Hematopoietic multipotent progenitor cell treated with erythropoietin and hydrocortisone succinate and interleukin-3 and kit ligand, for 17 days (in vitro differentiated cells): ENCODE data around the gene NOC2L.

ENCODE experiments used
- DNase-seq: peaks from one replicate; pipeline ENCODE4 v3.0.0-alpha.2; 2015; ENCODE audit warnings: low spot score

Gene NOC2L

DNA sequence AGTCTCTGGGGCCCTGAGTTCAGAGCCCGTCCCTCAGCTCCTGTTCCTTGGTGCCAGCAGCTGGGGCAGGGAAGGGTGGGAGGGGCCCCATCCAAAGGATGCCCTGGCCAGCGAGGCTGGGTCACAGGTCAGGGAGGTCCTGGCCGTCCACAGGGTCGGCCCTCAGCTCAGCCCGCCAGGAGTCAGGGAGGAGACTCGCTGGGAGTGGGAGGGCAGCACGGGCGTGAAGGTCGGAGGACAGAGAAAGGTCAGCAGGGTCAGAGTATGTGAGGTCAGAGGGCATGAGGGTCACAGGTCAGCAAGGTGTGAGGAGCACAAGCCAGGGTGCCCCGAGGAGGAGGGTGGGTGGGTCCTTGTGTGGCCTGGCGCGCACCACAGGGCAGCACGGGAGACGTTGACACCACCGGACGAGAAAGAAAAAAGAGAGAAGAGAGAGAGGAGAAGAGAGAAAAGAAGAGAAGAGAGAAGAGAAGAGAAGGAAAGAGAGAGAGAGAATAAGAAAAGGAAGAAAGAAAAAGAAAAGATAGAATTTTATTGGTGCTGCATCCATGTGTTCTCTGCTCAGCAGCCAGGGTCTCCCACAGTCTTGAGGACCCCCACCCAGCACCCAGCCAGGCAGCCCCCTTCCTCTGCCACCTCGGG lies 15.8 kb upstream of the NOC2L start:
- no peak for DNase-seq

DNA sequence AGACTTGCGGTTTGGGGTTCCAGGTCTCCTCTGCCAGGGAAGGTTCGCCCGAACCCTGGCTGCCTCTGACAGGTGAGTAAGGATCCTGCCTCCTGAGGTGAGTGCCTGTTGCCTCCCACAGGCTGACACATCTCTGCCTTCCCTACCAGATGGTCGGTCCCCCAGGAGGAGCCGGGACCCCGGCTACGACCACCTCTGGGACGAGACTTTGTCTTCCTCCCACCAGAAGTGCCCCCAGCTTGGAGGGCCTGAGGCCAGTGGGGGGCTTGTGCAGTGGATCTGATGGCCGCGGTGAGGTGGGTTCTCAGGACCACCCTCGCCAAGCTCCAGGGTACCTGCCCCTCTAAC lies 15.2 kb upstream of the NOC2L start:
- no peak for DNase-seq

DNA sequence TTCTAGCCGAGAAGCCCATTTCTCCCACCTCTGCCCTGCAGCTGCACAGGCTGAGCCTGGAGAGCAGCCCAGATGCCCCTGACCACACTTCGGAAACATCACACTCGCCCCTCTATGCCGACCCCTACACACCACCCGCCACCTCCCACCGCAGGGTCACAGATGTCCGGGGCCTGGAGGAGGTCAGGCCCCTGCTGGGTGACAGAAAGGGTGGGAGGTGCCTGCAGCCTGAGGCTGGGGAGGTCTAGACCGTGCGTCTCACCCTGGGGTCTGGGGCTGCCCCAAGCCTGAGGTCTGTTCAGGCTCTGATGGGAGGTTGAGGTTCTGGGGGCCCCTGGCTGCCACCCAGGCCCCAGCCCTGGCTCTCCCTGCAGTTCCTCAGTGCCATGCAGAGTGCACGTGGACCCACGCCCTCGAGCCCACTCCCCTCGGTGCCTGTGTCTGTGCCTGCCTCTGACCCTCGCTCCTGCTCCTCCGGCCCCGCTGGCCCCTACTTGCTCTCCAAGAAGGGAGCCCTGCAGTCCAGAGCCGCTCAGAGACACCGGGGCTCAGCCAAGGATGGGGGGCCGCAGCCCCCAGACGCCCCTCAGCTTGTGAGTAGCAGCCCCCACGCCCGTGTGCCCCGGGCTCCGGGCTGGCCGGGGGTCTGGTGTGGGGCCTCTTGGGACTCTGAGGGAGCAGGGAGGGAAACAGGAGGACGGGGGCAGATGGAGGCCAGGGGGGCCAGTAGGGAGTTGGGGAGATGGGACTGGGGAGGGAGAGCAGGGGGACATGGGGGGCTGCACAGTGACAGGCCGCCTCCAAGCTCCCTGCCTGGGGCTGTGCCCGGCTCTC lies 14.6 kb upstream of the NOC2L start:
- DNase-seq, result no peak

DNA sequence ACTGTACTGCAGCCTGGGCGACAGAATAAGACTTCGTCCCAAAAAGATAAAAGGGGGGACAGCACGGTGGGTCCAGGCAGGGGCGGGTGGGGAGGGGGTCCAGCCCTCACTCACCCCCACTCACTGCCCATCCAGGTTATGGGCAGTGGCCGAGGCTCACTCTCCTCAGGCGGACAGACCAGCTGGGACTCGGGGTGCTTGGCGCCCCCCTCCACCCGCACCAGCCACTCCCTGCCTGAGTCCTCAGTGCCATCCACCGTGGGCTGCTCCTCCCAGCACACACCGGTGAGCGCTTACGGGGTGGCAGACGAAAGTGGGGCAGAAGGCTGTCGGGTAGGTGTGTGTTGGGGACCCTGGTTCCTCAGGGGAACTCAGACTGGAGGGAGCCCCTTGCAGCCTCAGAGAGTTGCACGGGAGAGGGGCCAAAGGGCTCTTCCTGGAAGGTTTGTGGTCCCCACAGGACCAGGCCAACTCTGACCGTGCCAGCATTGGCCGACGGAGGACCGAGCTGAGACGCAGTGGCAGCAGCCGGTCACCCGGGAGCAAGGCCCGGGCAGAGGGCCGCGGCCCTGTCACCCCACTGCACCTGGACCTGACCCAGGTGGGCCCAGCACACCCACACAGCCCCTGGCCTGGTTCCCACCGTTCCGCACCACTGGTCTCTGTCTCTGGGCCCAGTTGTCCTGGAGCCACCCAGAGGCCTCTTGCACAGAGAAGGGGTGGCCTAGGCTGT lies 13.8 kb upstream of the NOC2L start:
- no peak for DNase-seq

DNA sequence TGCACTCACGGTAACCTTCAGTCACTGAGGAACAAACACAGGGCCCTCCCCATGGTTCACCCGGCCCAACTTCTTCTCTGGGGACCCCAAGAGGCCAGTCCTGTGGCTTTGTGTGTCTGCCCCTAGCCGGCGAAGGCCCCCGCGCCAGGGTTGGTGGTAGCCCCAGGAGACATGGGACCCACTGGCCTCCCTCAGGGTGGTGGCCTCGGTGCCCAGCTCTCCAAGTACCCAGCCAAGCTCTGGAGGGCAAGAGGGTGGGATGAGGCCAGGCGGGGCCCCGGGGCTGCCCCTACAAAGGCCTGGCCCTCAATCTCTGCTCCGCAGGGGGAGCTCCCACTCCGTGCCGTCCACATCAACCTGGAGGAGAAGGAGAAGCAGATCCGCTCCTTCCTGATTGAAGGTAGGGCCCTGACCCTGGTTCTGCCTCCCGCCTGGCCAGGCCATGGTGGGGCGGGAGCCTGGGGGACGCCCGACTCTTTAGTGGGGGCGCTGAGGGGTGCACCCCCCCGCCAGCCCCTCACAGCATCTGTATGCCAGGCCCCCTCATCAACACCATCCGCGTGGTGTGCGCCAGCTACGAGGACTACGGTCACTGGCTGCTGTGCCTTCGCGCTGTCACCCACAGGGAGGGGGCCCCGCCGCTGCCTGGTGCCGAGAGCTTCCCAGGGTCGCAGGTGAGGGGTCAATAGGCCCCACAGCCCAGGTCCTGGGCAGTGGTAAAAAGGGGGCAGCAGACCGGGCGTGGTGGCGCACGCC lies 12.9 kb upstream of the NOC2L start:
- DNase-seq, result no peak

DNA sequence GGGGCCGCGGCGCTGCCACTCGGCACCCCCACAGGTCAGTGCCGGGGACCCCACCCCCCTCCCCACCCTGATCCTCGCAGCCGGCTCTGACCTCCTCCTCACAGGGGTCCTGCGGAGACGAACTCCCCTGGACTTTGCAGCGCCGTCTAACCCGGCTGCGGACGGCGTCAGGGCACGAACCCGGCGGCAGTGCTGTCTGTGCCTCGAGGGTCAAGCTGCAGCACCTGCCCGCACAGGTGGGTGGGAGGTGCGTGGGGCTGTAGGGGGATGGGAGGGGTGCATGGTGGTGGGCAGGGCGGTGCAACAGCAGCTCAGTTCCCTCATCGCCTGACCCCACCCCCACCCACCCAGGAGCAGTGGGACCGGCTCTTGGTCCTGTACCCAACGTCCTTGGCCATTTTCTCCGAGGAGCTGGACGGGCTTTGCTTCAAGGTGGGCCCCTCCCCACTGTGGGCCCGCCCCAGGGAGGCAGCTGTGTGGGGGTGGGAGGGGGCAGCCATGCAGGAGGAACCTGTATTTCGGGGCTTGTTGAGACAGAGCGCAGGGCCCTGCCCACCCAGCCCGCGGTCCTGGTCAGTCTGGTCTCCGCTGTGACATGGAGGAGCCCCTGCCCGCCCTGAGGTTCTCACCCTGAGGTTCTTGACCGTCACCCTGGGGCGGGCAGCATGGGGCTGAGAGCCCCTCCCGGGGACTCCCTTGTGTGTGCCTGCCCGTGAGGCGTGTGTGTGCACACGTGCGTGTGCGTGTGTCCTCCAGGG lies 12.1 kb upstream of the NOC2L start:
- no peak for DNase-seq

DNA sequence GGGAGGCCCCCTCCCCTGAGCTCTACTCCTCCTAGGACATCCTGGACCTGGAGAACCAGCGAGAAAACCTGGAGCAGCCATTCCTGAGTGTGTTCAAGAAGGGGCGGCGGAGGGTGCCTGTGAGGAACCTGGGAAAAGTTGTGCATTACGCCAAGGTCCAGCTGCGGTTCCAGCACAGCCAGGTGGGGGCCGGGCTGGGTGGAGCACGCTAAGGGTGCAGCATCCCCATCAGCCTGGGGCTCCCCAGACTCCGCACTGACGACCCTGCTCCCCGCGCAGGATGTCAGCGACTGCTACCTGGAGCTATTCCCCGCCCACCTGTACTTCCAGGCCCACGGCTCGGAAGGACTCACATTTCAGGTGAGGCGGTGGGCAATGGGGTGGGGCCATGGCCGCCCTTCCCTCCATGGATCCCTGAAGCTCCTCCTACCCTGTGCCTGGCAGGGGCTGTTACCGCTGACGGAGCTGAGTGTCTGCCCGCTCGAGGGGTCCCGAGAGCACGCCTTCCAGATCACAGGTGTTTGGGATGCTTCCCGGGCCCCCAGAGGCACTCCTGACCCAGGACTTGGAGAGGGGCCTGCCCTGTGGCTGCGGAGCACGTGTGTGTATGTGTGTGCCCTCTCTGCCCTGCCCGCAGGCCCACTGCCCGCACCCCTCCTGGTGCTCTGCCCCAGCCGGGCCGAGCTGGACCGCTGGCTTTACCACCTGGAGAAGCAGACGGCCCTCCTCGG lies 11.4 kb upstream of the NOC2L start:
- no peak for DNase-seq

DNA sequence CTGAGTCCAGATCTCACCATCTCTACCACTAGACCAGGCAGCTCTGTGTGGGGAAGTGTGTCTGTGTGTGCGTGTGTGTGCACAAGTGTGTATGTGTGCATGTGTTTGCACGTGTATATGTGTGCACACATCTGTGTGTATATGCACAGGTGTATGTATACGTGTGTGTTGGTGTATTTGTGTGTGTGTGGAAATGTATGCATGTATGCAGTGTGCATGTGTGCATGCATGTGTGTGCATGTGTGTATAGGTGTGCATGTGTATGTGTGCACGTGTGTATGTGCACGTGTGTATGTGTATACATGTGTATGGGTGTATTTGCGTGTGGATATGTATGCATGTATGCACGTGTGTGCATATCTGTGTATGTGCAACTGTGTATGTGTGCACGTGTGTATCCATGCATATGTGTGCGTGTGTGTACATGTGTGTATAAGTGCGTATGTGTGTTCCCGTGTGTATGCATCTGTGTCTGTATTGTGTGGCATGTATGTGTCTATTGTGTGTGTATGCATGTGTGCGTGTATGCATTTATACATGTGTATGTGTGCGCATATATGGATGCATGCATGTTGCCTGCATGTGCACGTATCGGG lies 10.3 kb upstream of the NOC2L start:
- no peak for DNase-seq

DNA sequence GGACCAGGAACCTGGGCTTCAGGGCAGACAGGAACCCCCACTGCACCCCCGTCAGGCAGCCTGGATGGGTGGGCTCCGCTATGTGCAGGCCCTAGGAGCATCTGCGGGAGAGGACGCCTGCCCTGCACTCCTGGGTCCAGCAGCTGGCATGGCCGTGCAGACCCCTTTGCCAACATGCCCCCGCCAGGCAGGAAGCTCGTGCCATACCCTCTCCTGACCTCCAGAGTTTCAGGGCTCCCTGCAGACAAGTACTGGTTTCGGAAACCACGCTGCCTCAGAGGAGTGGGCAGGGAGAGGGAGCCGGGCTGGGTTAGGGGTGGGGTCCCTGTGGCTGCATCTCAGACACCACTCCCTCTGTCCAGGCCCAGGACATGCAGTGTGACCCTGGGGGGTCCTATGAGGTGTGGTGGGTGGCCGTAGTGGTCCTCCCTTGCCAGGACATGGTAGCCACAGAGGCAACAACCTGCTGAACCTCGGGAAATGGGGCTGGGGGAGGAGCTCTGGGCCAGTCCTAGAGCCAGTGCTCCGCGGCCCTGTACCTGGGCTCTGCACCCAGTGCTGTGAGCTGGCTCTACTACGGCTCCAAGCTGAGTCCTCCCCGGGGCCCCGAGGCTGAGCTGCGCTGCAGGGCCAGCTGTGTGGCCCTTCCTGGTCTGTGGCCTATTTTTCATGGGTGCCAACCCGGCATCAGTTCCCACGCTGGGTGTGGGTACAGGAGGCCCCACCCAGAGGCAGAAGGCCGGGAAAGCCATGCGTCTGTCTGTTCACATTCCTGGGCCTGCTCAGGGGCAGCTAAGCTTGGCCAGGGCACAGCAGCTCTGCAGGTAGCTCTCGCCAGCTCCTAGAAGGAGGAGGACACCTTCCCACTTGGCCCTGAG lies 8.6 kb upstream of the NOC2L start:
- DNase-seq, result no peak

DNA sequence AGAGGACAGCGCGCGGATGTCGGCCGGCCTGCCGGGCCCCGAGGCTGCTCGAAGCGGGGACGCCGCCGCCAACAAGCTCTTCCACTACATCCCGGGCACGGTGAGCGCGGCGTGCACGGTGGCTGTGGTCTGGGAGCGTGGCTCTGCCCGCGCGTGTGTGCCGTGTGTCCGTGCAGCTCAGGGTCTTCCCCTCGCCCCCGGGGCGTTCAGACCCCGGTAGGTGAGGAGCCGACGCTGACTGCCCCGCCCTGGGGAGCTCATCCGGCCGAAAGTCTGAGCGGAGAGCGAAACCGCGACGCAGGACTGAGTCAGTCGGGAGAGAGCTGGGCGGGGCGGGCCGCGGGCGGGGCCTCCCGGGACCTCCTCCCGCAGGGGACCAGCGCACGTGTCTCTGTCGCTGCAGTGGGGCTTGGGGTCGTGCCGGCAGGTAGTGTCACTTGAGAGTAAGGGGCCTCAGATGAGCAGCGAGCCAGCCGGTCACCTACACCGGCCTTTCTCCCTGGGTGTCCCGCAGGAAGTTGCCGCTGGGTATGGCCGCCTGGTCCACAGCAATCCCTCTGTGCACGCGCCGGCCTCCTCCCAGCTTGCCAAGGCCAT lies 7.7 kb upstream of the NOC2L start:
- DNase-seq, result no peak

DNA sequence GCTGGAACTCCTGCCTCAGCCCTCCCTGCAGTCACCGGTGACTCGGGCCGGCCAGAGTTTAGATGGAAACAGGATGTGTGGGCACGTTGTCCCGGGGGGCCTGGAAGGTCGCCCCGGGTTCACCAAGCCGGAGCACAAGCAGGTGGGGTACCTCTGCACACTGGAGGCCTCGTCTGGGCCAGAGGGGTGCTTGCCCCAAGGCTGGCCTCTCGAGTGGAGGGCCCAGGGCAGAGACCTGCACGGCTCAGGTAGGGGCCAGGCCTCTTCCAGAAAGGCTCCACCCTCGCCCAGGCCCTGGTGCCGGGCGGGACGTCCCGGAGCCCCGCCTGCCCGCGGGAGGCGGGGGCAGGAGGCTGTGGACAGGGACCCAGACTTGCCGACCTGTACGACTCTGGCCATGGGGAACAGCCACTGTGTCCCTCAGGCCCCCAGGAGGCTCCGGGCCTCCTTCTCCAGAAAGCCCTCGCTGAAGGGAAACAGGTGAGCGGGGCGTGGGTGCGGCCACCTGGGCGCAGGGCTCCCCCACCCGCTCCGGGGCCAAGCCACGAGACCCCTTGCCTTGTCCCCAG lies 7.2 kb upstream of the NOC2L start, which contains the start of gene PLEKHN1:
TSS of gene PLEKHN1 (plus strand) at position 348 of the 569 bp plus-strand sequence. CDS start at position 398, 50 bp downstream.
- no peak for DNase-seq

DNA sequence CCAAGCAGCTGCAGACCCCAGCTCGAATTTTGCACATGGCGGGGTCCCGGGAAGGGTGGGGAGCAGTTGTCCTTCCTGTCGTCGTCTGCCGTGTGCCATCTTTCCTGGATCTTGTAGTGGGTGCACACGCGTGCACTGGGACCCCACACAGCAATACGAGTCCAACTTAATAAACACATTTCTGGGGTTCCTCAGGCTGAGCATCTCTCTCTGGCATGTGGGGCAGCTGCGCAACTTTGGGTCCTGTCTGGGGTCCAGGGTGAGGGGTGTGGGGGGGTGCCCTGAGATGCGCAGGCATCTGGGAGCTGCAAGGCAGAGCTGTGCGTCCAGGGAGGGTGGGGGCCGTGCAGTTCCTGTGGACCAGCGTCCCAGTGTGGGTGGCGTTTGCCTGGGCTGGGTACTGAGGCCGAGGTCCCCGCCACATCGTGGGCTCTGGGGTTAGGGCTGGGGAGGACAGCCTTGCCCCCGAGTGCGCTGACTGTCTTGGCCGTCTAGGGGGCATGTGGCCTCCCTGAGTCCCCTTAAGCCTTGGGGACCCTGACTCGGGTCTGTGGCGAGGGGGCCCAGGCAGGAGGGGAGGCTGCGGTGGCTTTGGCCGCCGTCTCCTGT lies 6.6 kb upstream of the NOC2L start:
- DNase-seq, result no peak

DNA sequence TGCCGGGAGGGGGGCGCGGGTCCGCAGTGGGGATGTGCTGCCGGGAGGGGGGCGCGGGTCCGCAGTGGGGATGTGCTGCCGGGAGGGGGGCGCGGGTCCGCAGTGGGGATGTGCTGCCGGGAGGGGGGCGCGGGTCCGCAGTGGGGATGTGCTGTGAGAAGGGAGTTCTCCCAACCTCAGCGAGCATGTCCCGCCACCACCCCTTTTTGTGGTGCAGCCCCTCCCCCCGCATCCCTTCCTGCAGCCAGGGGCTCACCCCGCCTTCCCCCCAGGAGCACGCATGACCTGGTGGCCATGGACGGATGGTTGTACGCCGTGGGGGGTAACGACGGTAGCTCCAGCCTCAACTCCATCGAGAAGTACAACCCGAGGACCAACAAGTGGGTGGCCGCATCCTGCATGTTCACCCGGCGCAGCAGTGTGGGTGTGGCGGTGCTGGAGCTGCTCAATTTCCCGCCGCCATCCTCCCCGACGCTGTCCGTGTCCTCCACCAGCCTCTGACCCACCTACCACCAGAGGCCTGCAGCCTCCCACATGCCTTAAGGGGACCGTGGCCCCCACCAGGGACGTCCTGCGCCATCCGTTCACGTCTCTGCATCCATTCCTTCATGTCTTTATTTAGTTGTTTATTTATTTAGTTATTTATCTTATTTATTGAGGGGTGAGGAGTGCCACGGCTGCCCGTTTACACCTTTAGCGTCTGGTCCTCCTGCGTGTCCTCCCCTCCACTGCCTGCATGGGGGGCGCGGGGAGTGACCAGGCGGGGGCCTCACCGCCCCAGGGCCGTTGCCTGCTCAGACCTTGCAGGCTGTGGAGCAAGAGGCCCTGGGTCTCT lies 5.9 kb upstream of the NOC2L start:
- DNase-seq, result no peak

DNA sequence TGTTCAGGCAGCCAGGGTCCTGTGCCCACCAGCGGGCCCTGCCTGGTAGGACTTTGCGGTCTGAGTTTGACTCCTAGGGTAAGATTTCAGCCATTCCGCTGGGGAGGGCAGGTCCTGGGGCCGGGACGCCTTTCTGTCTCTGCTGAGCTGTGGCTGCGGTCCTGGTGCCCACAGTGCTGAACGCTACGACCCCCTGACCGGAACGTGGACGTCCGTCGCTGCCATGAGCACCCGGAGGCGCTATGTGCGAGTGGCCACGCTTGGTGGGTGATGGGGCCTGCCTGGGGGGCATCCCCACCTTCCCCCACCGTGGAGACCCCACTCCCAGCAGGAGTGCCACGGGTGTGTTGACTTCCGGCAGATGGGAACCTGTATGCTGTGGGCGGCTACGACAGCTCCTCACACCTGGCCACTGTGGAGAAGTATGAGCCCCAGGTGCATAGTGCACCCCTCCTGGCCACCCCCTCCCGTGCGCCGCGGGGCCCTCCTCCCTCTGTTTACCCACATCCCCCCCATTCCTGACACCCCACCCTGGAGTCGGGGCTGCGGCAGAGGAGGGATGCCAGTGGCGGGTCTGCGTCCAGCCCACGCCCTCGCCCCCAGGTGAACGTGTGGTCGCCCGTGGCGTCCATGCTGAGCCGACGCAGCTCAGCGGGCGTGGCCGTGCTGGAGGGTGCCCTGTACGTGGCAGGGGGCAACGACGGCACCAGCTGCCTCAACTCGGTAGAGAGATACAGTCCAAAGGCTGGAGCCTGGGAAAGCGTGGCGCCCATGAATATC lies 4.9 kb upstream of the NOC2L start:
- DNase-seq, result no peak

DNA sequence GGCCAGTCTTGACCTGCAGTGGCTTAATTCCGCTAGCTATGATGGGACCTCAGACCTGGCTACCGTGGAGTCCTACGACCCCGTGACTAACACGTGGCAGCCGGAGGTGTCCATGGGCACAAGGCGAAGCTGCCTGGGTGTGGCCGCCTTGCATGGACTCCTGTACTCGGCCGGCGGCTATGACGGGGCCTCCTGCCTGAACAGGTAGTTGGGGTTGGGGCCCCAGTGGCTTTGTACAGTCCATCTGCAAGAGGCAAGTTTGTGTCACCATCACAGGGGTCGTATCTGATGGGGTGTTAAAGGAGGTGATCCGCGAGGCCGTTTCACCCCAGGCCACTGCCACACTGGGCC lies 4.2 kb upstream of the NOC2L start:
- DNase-seq, result no peak
